Activated effector memory CD4-positive, alpha-beta T cell treated with anti-CD3 and anti-CD28 coated beads, Interleukin-2, amount 50 U/mL, for 16 hours (primary cell): Measurements from ENCODE around the gene RPS15.

Source experiments
- DNase-seq: peaks from one replicate; pipeline ENCODE4 v3.0.0-alpha.2; 2020

Gene RPS15

DNA sequence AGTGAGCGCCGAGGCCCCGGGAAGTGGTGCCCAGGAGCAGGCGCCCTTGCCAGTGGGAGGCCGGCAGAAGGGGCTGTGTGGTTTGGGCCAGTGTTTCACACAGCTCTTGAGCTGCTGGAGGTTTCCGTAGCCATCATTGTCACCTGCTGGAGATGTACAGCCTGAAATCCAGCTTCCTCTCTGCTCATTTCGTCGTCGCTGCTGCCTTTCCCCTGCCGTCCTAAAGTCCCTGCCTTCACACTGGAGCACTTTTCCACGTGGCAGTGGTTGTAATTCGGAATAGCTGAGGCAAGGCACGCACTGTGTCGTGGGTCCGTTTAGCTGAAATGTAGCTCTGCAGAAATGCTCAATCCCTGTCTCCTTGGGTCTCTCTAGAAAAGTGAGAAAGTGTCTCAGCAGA is 17.6 kb upstream of the RPS15 start:
- no peak for DNase-seq

DNA sequence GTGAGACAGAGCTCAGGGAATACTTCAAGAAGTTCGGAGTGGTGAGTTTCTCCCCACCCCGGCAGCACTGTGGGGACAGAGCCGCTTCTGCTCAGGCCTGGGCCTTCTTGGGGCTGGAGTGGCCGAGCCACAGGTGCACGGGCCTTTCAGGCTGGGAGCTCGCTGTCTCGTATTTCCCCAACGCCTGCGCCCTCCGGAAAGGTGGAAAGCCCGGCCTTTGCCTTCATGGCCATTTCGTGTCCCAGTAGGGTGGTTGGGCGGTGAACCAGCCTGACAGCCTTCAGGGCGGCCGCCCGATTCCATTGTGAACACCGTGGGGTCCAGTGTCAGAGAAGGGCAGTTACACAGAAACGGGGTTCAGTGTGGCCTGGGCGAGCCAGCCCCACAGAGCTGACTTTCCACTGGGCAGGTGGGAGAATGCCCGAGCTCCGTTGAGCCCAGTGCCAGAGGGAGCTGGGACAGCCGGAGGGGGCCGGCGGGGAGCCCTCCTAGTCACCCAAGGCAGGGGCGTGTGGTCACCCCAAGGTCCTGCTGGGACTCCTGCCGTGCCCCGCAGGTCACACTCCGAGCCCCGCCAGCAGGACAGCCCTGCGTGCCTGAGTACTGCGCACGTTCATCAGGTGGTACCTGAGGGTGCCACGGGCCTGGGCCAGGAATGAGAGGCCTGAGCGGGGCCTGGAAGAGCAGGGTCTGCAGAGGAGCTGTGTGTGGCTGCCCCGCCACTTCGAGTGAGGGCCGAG is 16.8 kb upstream of the RPS15 start:
- no peak for DNase-seq

DNA sequence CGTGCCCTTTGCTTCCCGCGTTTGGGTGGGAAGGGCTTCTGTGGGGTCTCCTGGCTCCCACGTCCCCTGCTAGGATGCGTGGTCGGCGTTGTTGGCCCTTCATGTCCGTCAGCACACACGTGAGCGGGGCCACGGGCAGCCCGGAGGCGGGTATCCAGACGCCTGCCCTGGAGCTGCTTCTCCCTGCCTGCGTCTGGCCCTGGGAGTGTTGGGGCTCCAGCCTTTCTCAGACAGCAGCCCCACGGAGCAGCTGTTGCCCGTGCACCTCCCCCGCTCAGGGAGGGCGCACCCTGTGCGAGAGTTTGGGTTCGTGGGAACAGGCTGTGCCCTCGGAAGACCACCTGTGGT is 16.3 kb upstream of the RPS15 start:
- DNase-seq: no peak

DNA sequence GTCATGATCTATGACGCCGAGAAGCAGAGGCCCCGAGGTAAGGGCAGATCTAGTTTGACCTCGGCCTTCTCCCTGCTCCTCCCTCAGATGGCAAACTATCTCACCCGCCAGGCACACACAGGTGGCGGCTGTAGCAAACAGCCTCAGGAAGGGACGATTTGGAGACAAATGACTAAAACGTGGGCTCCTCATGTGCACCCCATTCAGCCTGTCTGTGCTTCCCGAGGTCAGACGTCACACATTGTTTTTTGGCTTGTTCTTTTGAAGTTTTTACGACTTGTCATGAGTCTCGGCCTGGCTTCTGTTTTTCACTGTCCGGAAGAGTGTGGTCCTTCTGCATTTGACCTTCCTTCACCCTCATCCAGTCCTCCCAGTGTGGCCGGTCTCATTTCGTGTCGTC is 15.8 kb upstream of the RPS15 start:
- DNase-seq: no peak

DNA sequence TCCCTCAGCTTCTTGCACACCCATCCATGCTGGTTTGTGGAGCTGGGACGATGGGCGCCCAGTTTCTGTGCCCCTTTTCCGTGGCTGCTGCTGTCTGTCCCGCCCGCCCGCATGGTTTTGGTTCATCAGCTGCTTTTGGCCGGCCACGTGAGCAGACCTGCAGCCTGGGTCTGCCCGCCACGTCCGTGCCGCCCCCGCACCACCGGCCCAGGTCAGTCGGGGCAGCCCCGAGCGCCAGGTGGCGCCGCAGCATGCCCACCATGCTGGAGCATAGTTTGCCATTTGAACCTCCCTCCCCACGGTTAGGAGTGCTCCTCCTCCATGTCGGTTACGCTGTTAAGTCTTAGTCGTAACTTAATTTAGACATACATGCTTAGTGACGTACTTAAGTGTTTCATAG is 15.3 kb upstream of the RPS15 start:
- no peak for DNase-seq

DNA sequence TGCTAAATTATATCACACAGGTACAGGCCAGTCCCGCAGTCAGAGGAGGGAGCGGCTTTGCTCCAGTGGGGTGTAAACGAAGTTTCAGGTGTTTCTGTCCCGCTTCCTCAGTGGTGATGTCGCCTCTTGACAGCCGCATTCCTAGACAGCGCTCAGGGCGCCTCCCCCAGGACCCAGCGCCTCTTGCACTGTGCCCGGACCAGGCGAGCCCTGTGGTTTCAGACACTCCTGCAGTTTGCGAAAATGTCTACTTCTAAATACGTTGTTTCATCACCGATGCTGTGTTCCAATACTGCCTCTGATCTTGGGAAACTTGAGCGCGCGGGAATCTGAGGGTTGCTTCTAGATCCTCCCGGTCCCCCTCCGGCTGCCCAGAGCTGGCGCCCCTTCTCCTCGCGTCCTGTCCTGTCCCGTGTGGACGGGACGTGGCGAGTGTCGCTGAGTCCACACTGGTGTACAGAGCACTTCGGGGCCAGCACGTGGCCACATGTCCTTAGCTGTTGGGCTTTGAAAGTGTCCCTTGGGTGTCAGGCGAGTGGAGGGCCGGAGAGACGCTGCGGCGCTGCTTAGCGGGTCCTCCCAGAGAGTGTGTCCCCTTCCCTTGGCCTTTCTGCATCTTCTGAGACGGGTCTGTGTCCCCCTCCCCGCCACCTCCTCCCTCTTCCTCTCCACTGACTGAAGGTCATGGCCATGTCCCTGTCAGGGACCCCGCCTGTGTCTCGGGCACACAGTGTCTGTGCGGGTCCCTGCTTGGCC is 14.6 kb upstream of the RPS15 start:
- DNase-seq: no peak

DNA sequence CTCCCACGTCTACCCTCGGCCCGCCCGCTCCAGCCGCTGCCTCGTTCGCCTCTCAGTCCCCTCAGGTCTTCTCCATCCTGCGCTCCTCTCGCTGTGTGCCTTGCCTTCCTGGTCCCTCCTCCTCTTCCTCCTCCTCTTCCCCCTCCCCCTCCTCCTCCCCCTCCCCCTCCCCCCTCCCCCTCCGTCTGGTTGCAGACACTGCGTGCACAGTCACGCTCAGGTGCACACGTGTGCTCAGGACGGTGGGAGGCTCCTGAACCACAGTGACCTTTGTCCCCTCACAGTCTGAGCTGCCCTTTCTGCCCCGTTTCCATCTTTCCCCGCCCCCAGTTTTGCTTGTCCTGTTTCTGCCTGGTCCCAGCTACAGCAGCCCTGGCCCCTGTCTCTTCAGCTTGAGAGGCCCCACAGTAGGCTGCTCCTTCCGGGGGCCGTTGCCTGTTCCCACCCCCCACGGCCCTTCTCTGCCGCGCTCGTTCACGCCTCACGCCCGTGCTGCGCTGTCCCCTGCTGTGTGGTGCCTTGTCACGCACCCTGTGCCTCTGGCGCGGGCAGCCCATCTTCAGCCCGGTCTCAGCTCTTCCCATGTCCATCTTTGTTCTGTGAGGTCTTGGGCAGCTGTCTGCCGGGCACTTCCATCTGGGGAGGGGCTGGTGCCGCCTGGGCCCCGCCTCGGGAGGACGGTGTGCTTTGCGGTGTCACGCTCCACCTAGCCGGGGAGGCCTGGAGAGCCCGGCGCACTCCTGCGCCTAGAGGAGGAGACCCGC is 13.8 kb upstream of the RPS15 start:
- DNase-seq: no peak

DNA sequence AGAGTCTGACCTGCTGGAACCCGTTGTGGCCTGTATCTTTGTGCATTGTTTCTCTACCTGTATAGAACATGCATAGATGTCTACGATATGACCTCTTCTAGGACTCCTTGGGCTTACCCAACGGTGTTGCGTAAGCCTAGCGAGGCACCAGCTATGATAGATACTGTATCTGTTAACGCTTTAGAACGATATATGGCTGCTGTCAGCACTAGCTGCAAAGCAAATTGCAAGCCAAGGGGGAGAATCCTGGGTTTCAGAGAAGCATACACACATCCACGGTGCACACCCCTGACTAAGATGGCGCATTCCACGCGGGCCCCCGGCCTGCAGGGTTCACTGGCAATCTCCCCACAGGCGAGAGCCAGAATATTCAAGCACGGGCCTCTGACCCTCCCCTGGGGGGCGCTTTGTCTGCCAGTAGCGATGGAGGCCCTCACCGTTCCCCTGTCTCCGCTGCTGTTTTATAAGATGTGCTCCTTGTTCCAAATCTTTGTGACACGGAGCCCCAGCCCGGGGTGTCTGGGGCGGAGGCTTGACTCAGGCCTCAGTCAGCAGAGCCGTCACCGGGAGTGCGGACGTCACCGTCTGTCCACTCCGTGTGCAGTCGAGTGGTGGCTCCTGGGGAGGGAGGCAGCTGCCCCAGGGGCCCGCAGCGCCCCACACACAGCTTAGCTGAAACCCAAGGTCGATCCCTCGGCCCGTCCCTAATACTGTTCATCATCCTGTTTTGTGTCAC is 12.9 kb upstream of the RPS15 start:
- DNase-seq: no peak

DNA sequence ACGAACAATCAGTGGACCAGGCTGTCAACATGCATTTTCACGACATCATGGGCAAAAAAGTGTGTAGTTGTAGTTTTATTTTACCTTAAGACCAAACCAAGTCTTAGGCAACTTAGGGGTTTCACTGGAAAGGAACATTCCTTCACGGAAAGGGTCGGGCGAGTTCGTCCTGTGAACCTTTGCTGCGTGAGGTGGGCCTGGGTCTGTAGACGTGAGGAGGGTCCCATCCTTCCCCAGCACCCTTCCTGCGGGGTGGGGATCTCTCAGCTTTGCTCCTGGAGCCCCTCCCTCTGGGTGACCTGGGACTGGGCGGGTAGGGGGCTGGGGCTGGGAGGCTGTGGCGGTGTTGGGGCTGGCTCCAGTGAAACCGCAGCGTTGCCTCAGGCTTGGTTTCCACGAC is 12.3 kb upstream of the RPS15 start:
- no peak for DNase-seq

DNA sequence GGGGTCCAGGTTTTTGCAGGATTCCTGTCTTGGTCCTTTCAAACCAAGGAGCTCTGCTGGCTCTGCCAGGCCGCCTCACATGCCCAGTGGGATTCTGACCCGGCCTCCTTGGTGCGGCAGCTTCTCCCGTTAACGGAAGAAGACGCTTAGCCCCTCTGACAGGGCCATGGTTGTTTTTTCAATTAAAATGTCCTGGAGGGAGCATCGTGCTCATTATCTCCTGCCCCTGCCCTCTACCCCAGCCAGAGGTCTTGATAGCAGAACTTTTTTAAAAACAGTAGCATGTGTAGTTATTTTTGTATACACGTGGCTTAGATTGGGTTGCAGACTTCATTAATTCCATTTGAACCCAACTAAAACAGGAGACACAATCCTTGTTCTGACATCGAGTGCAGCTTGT is 11.5 kb upstream of the RPS15 start:
- DNase-seq: no peak

DNA sequence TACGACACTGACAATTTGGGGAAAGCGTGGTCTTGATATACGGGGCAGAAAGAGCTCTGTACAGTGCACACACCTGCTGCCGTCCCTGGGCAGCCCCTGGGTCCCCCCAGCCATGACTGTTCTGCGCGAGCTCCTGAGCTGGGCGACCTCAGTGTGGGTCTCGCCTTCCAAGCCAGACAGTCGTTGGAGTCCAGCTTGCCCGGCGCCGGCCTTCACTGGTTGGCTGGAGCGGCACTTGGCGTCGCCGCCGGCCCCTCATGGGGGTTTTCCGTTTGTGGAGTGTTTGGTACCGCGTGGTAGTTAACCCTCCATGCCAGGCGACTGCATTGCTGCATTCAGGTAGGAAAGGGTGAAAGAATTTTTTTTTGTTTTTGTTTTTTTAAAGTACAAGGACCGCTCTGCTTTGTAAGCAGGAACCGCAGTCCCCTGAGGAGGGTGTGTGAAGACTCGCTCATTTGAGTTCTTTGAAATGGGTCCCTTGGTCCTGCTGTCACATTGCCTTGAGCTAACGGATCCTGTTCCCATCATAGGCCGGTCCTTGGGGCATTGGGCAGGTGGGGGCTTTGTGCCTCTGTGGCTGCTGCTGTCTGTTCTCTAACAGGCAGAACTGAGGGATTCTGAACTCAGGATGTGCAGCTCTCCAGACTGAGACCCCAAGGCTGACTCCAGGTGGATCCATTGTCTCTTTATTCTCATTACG is 10.8 kb upstream of the RPS15 start:
- DNase-seq: no peak

DNA sequence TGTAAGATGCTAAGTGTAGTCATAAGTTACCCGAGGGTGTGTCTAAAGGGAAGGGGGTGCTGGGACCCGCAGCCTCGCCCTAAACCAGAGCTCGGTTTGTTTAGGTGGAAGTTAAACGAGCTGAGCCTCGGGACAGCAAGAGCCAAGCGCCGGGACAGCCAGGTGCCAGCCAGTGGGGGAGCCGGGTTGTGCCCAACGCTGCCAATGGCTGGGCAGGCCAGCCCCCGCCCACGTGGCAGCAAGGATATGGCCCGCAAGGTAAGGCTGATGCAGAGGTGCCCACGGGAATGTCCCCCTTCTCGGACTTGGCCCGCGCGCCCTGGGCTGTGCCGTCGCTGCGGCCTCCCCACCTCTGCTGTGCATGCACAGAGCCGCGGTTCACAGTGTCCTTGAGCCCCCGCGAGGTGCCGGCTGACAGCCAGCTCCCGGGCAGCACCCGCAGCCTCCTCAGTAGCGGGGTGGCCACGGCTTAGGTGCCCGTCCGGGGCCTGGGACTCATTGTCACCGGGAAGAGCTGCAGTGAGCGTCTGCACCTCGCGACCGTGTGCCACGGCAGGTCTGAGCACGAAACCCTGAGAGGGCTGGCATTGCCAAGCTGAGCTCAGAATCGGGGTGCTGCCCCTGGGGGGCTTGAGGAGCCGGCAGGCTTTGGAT is 9.3 kb upstream of the RPS15 start:
- no peak for DNase-seq

DNA sequence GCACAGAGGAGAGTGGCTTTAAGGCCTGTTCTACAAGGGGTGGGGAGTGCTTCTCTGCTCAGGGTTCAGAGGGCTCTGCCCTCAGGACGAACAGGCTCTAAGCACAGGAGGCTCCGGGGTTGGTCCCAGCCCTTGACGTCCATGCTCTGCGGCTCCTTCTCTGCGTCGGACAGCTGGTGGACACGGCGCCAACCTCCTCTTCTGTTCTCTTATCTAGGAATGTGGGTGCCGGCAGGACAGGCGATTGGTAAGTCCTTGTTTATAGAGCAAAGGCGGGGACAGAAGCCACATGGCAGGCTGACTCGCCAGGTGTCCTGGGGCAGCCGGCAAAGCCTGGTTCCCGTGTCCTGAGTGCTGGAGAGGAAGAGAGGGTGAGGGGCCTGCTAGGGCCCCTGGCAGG is 8.4 kb upstream of the RPS15 start:
- no peak for DNase-seq

DNA sequence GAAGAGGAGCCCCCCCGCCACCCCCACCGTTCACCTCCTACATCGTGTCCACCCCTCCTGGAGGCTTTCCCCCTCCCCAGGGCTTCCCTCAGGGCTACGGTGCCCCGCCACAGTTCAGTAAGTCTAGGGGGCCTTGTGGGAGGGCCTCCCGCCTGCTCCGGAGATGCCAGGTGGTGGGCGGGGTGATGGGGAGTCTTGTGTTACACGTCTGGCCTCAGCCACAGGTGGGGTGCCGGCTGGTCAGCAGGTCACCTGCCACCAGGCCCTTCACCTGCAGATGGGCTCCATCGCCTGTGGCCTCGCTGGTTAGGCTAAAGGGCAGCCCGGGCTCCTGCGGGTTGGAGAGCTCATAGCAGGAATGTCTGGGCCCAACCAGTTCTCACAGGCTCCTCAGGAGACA is 8.0 kb upstream of the RPS15 start:
- DNase-seq: no peak

DNA sequence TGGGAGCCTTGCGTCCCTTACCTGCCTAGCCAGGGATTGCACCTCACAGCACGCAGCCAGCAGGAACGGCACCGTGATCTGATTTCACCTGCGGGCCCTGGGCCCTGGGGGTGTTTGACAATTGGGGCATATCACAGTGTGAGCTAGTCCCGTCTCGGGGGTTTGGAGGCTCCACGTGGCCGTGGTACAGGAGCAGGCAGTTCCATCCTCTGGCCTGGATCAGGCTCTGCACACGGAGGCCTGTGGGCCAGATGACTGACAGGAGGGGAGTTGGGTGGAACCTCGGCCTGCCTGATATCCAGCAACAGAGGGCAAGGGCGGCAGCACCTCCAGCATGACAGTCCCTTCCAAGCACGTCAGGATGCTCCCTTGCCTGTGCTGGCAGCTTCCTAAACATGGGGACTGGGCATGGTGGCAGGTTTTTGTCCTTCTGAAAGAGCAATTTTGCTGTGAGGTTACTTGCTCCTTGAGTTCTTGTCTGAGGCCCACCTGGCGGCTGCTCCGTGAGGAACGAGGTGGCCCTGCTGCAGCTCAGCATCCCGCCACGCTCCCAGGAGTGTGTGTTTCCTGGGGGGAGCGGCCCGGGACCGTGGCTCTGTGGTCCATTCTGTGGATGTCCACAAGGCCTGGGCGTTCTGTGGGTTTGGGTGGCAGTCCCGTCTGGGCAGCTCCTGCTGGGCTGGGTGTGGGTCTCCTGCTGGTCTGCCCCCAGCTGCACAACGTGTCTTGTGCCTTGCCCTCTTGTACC is 6.3 kb upstream of the RPS15 start:
- DNase-seq: no peak

DNA sequence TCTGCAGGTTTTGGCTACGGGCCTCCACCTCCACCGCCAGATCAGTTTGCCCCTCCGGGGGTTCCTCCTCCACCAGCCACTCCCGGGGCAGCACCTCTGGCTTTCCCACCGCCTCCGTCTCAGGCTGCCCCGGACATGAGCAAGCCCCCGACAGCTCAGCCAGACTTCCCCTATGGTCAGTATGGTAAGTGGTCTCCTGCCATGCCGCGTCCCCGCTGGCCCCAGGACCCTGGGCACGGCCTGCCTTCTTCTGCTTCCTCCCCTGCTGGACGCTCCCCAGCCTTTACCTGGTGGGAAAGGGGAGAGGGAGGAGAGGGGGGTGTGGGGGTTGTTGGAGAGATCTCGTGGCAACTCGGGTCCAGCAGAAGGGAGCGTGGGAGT is 5.7 kb upstream of the RPS15 start:
- no peak for DNase-seq

DNA sequence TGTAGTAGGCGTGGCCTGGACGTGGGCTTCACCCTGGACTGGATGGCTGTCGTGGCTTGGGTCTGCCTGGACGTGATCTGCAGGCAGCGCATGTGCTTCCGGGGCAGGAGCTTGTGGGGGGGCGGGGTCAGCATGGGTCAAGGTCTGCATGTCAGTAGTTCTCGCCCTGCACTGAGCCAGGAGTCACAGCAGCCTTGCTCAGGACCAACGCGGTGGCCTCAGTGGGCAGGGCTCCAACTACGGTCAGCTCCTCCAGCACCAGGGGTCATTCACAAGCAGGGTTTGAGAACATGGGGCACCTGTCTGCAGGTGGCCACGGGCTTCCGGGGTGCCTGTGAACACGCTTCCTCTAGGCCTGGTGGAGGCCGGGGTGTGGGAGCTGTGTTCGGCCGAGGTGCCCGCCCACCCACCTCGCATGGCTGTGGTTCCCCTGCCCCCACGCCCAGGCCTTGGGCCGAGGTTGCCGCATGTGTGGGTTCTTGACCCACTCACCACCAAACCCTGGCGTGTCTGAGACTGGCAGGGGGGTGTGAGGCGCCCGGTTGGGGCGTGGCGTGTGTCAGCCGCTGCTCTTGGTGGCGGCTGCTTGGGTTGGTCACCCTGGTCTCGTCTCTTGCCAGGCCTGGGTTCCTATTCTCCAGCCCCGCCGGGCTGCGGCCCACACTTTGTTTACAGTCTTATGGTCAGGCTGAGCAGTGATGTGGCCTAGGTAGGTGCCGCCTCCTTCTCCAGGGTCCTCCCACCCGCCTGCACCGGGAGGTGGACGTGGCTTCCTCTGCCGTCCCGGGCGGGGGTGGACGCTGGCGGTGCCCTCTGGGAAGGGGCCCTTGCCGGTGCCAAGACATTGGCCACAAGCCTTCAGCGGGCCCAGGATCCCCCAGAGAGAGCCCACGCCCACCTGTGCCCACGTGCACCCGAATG is 4.8 kb upstream of the RPS15 start:
- no peak for DNase-seq

DNA sequence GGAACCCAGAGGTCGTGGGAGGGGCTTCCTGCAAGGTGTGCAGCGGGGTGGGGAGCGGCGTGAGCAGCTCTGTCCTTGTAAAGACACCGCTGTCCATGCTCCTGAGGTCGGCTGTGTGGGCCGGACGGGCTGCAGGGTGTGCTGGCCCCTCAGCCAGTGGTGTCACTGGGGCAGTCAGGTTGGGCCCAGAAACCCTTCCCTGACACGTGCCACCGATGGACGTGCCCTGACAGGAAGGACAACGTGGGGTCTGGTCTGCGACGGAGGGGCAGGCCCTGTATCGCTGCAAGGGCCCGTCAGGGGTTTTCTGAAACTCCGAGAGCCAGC is 4.2 kb upstream of the RPS15 start:
- no peak for DNase-seq

DNA sequence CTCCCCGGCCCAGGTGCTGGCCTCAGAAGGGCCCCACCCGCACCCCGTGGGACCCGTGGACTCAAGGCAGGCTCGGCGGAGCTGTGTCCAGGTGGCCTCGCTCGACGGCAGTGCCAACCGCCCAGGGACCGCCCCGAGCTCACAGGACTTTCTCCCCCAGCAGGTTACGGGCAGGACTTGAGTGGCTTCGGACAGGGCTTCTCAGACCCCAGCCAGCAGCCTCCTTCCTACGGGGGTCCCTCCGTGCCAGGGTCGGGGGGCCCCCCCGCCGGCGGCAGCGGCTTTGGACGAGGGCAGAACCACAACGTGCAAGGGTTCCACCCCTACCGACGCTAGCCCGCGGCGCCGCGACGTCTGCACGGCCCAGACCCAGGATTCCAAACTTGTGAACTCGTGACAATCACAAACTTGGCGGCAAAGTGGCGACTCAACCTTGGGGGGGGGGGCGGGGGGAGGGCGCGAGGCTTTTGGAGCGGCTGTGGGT is 3.6 kb upstream of the RPS15 start:
- DNase-seq: no peak

DNA sequence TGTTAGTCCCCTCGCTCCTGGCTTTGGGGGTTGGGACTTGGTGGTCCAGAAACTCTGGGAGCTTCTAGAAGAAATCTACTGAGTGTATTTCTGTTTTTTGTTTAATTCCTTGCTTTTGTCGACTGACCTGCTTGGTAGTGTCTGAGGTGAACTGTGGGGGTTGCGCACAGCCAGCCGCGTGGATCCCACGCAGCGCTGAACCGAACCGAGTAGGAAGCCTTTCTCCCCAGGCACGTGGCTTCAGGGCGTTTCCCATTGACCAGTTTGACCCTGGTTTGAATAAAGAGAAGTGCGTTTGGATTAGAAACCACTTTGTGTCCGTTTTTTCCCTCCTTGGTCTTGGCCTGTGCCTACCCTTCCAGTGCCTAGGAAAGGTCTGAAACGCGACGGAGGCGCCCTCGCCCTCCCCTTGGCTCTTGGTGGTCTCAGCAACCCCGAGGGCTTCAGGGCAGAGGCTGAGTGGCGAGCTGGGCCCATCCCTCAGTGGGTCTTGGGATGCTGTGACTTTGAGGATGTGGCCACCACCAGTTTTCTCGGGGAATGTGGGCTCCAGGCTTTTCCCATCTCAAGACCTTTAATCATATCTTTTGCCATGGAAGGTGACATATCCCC is 2.7 kb upstream of the RPS15 start:
- DNase-seq: no peak
